NCI-H1436 (cell line): ENCODE data around the gene NCK2.

Experiments used
- DNase-seq: peaks from one replicate; lab custom pipeline; 2025; lab: John Stamatoyannopoulos, UW

The NCK2 gene

DNA sequence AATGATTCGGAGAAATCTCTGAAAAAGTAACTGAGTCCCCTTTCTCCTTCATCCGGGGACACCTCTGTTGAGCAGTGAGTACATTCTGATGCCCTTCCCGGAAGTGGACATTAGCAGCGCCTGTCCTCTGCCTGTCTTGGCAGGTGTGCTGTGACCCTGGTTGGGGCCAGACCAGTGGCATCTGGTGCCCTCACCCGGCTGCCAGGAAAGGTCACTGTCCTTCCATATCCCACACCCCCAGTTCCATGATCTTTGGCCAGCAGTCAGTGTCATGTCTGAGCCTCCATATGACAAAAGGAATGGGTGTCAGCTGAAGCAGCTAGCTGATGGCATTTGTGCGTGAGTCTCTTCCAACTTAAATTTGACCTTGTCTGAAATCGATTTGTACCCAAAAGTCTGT, 128.1 kb downstream of the NCK2 start:
- DNase-seq: no peak

DNA sequence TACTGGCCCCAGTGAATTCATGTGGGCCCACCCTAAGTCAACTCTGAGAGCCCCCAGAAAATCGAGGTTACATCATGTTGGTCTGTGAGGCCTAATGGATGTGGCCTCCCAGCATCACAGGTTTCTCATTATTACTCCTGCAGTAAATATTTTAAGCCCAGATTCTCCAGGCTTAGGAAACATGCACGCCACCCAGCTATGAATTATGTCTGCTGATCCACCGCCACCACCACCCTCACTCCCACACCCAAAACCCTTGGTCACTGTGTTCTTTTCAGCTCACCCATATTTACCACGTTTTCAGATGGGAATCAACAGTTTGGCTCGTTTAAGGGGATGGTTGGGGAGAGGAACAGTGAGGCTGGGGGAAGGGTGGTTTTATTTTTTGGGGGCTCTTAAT, 128.6 kb downstream of the NCK2 start:
- DNase-seq: no peak

DNA sequence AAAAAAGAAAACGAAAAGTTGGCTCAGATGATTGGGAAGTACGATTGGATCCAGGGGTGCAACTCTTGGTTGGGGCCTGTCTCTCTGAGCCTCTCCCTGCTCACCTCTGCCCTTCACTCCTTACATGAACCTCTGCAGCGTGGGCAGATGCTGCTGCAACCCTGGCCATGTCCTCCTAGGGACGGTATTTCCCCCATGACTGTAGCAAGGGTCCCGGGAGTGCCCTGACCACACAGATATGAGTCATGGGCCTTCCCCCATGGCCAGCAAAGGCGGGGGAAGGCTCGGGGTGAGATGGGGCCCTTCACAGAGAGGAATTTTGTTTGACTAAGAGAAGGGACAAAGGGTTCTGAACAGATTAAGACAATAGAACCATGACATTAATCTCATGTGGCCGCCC, 129.0 kb downstream of the NCK2 start:
- DNase-seq: no peak

DNA sequence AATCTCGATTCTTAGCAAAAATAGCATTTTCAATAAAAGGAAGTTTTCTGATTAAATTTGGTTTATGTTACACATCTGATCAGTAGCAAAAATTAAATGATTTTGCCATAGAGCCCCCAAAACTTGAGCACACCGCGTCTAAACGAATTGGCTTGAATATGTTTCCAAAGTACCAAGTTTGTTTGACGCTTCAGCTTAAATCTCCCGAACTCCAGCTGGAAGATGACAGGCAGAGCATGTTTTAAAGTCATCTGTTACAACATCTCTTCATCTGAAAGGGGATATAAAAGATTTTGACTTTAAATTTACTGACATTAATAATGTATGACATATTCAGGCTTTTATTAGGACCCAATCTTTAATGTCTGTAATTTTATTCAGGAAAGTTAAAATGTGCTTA, 129.8 kb downstream of the NCK2 start:
- no peak for DNase-seq

DNA sequence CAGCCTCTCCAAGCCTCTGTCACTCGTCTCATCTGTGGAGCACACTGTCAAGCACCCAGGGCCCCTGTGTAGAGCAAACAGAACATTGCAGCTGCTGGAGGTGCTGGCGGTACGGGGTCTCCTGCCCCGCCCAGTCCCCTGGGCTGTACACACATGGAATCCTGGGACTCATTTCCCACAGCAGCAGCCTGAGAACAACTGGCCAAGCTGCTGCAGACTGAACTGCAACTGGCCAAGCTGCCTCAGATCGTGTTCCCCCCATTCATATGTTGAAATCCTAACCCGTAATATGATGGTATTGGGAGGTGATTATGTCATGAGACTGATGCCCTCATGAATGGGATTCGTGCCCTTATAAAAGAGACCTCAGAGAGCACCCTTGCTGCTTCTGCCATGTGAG, 130.5 kb downstream of the NCK2 start:
- DNase-seq: no peak

DNA sequence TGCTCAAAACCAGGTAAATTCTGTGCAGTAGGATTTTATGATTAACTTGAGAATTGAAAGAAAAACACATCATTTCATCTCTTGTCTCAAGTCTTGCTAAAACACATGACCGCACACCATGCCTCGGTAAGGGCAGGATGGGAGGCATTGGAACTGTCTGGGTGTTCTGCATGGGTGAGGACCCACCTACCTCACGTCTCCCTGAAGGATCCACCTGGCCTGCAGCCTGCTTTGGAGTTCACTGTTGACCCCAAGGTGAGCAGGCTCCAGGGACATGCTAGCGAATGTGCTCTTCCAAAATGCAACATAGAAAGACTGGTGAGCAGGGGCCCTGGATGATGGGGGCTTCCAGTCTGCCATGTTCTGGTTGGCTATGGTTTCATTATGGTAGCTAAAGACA, 131.5 kb downstream of the NCK2 start:
- no peak for DNase-seq

DNA sequence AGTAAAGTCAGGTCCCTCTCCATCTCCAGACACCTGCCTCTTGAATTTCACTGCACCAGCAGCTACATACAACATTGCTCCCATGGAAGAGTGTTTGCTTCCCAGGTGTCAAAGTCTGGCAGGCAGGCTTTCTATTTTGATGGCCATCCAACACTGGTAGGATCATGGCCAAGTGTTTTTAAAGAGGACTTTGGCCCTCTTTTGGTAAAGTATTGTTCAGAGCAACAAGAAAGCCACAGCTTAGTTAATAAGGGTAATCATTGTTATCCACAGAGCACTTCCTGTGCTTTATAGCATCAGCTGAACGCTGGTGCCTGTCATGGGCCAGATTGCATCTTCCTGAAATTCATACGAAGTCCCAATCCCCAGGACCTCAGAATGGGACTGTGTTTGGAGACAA, 133.2 kb downstream of the NCK2 start:
- DNase-seq: no peak

DNA sequence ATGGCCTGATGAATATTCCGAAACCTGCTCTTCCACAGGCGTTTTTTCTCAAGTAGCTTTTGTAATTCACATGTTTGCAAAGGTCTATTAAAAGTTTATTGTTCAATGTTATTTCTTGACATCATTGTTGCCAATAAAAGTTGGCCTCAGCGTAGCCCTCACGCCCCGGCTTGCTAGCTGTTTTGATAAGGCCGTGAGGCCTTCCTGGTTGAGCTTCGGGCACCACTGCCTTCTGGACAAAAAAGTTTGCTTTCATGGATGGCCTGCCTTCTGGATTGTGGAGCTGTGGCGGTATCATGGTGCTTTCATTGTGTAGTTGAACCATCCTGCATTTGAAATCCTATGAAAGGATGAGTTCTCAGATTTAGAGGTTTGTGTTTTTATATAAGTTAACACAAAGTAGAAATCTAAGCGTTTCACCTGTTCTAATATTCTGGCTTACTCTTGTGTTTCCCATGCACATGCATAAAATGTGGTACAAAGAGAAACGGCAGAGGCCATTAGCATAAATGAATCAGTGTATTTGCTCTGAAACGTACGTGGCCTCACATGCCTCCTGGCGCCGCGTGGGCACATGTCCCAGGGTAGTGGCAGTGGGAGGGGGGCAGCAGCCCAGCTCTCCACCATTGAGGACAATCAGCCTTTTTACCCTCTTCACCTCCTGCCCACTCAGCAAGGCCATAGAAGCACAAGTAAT, 134.5 kb downstream of the NCK2 start:
- DNase-seq: no peak

DNA sequence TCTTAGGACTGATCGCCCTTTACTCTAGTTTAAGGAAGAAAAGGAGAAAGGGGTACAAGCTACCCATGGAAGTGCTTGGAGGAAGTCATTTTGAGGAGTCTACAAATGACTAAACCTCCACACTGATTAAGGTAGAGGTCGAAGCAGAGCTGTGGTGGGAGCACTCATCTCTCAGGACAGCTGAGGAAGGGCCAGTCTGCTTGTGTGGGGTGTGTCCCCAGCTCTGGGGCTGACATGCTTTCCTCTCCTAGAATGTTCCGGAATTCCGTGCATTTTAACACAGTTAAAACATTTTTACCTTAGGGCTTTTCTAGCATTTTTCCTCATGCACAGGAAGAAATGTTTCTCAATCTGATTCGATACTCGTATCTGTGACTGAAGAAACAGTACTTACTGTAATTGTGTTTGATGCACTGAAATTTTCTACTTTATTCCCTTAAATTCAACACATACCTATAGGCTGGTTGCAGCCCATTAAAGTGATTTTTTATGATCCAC, 135.1 kb downstream of the NCK2 start:
- DNase-seq: no peak

DNA sequence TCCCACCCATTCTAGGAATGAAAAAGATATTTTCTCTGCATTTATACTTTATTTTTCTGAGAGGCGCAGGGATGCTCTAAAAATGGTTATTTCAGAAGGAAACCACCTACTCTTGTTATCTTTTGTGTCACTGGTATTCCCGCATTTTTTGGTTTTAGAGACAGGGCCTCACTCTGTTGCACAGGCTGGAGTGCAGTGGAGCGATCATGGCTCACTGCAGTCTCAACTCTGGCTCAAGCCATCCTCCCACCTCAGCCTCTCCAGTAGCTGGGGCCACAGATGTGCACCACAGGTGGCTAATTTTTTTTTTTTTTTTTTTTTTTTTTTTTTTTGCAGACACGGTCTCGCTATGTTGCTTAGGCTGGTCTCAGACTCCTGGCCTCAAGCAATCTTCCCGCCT, 135.9 kb downstream of the NCK2 start:
- DNase-seq: no peak

DNA sequence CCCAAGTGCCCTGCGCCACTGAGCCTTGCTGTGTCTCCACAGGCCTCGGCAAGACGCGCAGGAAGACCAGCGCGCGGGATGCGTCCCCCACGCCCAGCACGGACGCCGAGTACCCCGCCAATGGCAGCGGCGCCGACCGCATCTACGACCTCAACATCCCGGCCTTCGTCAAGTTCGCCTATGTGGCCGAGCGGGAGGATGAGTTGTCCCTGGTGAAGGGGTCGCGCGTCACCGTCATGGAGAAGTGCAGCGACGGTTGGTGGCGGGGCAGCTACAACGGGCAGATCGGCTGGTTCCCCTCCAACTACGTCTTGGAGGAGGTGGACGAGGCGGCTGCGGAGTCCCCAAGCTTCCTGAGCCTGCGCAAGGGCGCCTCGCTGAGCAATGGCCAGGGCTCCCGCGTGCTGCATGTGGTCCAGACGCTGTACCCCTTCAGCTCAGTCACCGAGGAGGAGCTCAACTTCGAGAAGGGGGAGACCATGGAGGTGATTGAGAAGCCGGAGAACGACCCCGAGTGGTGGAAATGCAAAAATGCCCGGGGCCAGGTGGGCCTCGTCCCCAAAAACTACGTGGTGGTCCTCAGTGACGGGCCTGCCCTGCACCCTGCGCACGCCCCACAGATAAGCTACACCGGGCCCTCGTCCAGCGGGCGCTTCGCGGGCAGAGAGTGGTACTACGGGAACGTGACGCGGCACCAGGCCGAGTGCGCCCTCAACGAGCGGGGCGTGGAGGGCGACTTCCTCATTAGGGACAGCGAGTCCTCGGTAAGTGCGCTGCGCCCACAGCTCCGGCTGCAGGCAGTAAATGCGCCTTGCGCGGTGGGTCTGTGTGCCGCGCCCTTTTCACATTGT, 136.8 kb downstream of the NCK2 start:
- no peak for DNase-seq

DNA sequence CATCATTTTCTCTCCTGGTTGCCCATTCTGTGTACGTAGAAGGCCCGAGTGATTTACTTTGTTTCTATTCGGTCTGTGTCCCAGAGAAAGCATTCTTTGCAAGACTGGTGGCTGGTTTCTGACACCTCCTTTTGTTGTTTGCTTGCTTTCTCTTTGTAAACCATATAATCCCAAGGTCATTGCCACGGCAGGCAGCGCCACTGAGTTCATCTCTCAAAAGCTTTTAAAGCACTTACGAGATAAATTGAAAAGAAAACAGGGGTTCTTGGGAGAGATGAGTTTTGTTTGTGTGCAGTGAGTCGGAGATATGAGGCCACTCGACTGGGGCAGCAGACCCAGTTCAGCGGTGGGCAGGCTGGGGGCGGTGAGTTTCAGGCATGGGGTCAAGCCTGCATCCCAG, 137.6 kb downstream of the NCK2 start:
- no peak for DNase-seq

DNA sequence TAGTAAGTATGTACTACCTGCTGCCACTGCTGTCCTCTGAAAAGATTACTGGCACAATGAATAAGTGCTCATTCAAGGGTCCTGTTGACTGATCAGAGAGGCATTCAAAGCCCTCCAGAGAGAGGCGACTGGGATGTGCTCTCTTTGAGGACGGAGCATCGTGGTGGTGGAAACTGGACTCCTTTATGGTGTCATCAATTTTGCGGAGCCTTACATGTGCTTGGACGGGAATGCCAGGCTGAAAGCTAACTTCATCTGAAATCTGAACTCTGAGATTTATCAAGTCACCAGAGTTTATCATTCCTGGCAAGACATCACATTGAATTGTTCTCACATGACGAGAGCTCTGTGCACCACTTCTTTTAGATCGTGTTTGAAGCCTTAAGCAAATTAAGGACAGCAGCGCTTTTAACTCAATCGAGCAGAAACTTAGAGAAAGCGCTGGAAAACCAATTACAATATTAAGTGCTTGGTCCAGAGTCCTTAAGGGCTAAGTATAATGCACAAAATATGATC, 138.3 kb downstream of the NCK2 start:
- no peak for DNase-seq

DNA sequence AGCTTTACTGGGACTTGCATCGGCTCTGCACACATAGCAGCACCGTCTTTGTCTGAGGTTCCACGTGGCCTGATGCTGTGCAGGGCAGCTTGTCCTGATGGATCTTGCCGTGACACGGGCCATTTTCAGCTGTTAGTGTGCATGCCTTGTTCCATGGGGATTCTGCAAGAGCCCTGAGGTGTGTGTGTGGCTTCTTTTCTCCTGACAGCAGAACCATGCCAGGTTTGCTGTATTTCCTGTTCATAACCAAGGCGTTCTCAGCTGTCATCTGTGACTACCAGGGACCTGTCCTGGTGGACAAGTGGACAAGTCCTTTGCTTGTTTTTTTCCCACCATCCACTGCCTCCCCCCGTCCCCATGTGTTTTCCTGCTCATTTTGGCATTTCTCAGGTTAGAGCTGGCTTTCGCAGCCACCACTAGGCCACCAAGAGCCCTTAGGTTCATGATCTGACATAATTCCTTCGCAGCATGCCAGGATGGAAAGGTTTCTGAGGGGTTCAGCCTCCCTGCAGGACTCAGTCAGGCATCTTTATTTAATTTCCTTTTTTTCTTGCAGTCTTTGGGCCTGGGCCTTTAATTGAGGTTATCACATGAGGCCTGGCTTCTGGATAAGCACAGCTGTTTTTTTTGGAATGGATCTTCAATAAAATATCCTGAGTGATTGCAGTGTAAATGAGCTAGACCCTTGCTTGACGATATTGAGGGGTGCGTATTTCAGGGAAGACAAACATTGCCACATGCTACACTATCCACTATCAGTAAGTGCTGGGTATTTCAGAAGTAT, 139.4 kb downstream of the NCK2 start:
- no peak for DNase-seq

DNA sequence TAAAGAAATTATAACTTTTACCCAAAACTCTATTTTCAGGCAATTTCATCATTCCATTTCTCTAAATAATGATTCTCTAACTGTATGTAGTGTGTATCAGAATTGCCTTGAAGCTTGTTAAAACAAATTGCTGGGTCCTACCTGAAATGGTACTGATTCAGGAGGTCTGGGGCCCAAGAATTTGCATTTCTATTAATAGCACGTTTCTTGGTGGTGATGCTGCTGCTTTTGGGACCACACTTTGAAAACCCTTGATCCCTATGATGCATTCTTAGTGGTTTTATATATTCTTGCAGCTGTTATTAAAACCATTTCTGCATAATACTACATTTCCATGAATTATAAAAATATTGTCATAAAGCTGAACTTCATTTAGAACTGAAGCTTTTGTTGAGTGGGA, 140.7 kb downstream of the NCK2 start:
- DNase-seq: no peak

DNA sequence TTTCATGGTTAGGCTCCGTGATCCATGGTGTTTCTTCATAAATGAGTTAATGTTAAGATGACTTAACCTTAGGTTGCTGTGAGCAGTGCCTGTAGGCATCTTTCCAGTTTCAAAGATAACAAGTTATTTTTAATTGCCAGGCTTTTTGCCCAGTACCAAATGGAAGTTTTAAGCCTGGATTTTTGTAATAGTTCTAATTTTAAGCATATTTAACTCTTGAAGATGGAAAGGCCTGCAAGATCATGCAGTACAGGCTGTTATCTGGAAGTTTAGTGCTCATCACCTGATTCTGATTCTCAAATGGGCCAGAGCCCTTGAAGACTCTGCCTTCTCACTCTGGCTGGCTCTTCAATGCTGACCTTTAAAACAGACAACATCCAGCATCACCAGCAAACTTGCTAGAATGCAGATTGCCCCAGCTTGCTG, 141.3 kb downstream of the NCK2 start:
- no peak for DNase-seq

DNA sequence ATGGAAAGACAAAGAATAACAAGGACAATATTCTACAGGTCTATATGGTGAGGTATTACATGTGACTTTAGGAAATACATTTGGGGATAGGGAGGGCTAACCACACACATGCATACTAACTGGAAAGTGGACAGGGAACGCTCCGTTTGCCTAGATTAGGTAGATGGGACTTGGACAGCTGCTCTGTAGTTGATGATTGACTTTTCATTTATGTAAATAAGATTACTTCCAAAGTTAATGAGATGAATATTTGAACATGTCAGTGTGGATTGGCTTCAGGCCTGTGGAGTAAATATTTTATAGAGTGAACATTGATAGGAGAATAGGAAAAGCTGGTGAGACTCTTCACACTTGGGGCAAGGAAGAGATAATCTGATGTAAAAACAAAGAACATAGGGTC, 142.0 kb downstream of the NCK2 start:
- DNase-seq: no peak

DNA sequence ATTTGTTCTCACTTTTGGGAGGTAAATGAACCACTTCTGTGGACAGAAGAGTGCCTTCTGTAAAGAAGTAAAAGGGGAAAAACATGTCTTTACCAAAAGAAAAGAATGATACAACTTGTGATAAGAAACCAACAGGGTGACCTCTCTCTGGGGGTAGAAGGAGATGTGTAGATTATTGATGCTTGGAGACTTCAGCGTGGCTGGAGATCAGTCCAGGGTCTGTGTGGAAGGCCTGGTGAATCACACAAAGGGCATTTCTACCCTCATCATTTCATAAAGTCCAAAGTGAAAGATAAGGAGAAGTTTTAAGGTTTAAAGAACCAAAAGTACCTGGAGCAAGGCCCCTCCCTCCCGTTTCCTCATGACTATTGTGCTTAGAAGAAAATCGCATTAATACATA, 142.5 kb downstream of the NCK2 start:
- no peak for DNase-seq

DNA sequence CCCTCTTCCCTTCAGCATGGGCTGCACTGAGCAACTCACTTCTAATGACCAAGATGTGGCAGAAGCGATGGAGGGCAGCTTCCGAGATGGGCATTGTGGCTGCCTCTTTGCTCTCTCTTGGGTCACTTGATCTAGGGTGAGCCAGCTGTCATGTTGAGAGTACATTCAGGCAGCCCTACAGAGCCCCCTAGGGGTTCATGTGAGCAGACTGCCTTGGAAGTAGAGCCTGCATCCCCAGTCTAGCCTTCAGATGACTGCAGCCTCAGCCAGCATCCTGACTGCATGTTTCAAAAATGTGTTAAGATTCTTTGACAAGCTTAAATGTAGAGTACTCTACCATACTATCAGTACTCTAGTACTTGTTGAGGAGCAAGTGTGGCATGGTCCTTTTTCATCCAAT, 143.9 kb downstream of the NCK2 start:
- no peak for DNase-seq

DNA sequence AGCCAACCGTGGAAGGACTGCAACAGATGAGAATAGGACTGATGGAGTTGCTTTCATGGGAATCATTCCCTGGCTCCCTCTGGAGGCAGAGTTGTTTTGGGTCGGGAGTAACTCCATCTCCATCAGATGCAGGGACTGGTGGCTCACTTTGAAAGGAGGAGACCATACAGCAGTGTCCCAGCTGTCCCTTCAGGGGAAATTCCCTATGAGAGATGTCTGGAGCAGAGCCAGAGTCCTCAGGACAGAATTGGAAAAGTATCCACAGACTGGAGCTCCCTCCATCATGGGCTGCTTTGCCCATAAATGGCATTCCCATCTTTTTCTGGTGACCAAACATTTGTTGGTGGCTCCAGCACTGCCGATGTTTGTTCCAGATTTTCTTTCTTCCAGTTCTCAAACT, 144.3 kb downstream of the NCK2 start:
- DNase-seq: no peak

DNA sequence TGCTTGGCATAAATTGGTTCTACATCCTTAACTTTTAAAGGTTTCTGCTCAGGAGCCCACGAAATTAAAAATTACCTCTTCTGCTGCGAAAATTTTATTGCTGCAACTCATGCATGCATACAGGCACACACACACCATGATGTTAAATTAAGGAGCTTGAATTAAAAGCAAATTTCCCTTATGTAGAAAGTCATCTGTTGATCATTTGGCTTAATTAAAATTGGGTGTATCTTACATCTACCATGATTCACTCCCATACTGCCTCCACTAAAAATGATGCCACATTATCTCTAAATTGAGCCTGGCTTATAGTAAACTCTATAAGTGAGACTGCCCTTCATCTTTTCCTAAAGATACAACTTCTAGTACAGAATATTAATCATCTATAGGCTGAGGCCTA, 145.4 kb downstream of the NCK2 start:
- no peak for DNase-seq

DNA sequence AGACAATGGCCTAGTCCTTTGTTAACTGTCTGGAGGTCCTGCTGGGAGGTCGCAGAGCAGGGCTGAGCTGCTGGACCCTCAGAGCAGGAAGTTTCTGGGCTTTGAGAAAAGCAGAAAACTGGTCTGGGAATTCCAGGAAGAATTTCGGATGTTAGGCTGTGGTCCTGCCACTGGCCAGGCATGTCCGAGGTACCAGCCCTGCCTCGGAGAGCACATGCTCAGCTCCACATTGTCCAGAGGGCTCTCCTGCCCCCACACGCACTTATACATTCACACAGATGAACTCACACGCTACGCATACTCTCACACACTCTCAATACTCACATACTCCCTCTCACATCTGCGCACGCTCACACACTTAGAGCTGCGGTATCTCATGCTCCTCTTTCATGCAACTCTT, 146.1 kb downstream of the NCK2 start:
- no peak for DNase-seq
